GM19239 (cell line): Measurements from ENCODE around the gene B3GAT3.
"Not testable (repeated sequence)": the region's sequence is repeated elsewhere in the genome, so short reads cannot be mapped to it uniquely, and the experiment has no call there.

ENCODE experiments used
- DNase-seq: peaks from one replicate; pipeline ENCODE4 v3.0.0; 2011; ENCODE audit warnings: low spot score; ENCODE audit not compliant: insufficient read length
- FAIRE-seq: peaks from 2 replicates; lab custom pipeline; 2011; peaks lifted over from hg19 to GRCh38; lab: Jason Lieb, UNC

The B3GAT3 gene

GRCh38 chr11:62646825-62647608 is 25.2 kb upstream of the B3GAT3 start:
- no peak for FAIRE-seq
- DNase-seq: no peak

GRCh38 chr11:62645946-62646824 is 24.4 kb upstream of the B3GAT3 start, which contains the start of gene GANAB:
Gene GANAB, minus strand, starts transcription at chr11:62646613. Its CDS starts 14 bp downstream, at chr11:62646599.
- DNase-seq (peak; percentile 99), FAIRE-seq (peak; percentile 75)

- FAIRE-seq (peak; percentile 69), DNase-seq (no peak)
Observed at GRCh38 chr11:62645671-62645945, 23.8 kb upstream of the B3GAT3 start.

GRCh38 chr11:62644220-62644619 is 22.4 kb upstream of the B3GAT3 start:
- DNase-seq: no peak
- FAIRE-seq: no peak

- no peak for DNase-seq
- no peak for FAIRE-seq
Observed at GRCh38 chr11:62632492-62632891, 10.7 kb upstream of the B3GAT3 start.

GRCh38 chr11:62627713-62628112 is 5.9 kb upstream of the B3GAT3 start:
- DNase-seq: no peak
- no peak for FAIRE-seq

GRCh38 chr11:62622476-62623089 is 797 bp upstream of the B3GAT3 start:
- no peak for DNase-seq
- FAIRE-seq: no peak

- no peak for DNase-seq
- peak; percentile 67 for FAIRE-seq
Observed at GRCh38 chr11:62621027-62621566, 689 bp downstream of the B3GAT3 start.

- DNase-seq, FAIRE-seq: not testable (repeated sequence)
Observed at GRCh38 chr11:62616957-62617356, 4.8 kb downstream of the B3GAT3 start.

GRCh38 chr11:62615521-62615920 is 6.3 kb downstream of the B3GAT3 start:
- FAIRE-seq (no peak), DNase-seq (no peak)

- no peak for FAIRE-seq
- no peak for DNase-seq
Observed at GRCh38 chr11:62614275-62614674, 7.5 kb downstream of the B3GAT3 start.

GRCh38 chr11:62613291-62613778 is 8.5 kb downstream of the B3GAT3 start:
- DNase-seq: no peak
- no peak for FAIRE-seq

GRCh38 chr11:62612366-62613290 is 9.2 kb downstream of the B3GAT3 start, which contains the start of the genes EML3 and ROM1:
Gene EML3, minus strand, starts transcription at chr11:62612775. Its CDS starts 318 bp downstream, at chr11:62612457.
Gene ROM1, plus strand, starts transcription at chr11:62613257. Its CDS starts 25 bp downstream, at chr11:62613282.
- peak; percentile 97 for FAIRE-seq
- DNase-seq: peak; percentile 92

- FAIRE-seq (peak; percentile 55), DNase-seq (no peak)
Observed at GRCh38 chr11:62611705-62612365, 10.0 kb downstream of the B3GAT3 start.

- peak; percentile 70 for FAIRE-seq
Observed at GRCh38 chr11:62610814-62611704, 10.7 kb downstream of the B3GAT3 start.

GRCh38 chr11:62610403-62610802 is 11.4 kb downstream of the B3GAT3 start:
- DNase-seq: no peak
- FAIRE-seq: no peak

More at GRCh38 chr11:62610814-62611704, 10.7 kb downstream of the B3GAT3 start:
- DNase-seq: no peak

- no peak for DNase-seq
- FAIRE-seq: no peak
Observed at GRCh38 chr11:62608776-62609175, 13.0 kb downstream of the B3GAT3 start.

GRCh38 chr11:62607714-62608113 is 14.1 kb downstream of the B3GAT3 start:
- no peak for FAIRE-seq
- no peak for DNase-seq
